Fibroblast of mammary gland (primary cell): ENCODE results near the gene NFIB.

Source experiments
- DNase-seq: peaks from one replicate; pipeline ENCODE4 v3.0.0-alpha.2; 2010; ENCODE audit warnings: low read depth
- H3K4me3 ChIP-seq: 2 replicates; pipeline ENCODE4 v1.5.1; 2011; ENCODE audit warnings: low read depth, mild to moderate bottlenecking, low read length, moderate library complexity; ENCODE audit not compliant: control insufficient read depth
- TF ChIP-seq, protein P1 (sequence below): conservative IDR thresholded peaks from 2 replicates; pipeline ENCODE4 v1.5.1; 2011; ENCODE audit warnings: low read depth, low read length, inconsistent platforms; ENCODE audit not compliant: control insufficient read depth, insufficient read depth

Gene NFIB

DNA sequence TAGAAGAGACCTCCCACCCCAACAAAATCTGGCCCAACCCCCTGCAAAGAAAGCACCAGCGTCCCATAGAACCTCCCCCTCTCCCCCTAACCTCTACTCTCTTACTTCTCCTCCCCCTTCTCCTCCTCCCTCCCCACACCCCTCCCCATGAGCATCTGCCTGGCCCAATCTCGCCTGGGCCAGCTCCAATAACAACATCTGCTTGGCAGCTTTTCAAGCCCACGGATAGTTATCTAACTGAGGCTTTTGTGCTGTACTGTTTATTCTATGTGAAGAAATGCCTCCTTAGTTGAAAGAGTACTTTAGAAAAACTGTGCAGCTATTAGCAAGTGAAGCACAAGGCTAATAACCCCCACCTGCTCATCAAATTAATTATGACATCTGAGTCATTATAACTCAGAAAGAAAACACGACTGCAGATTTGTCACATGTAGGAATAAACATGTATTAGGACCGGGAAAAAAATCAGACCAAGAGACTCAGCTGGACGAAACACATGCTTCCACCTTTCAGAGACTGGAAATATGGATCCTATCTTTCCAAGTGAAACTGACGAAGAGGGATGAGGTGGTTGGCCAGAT lies 42.8 kb downstream of the NFIB start:
- TF ChIP-seq, protein P1, sequence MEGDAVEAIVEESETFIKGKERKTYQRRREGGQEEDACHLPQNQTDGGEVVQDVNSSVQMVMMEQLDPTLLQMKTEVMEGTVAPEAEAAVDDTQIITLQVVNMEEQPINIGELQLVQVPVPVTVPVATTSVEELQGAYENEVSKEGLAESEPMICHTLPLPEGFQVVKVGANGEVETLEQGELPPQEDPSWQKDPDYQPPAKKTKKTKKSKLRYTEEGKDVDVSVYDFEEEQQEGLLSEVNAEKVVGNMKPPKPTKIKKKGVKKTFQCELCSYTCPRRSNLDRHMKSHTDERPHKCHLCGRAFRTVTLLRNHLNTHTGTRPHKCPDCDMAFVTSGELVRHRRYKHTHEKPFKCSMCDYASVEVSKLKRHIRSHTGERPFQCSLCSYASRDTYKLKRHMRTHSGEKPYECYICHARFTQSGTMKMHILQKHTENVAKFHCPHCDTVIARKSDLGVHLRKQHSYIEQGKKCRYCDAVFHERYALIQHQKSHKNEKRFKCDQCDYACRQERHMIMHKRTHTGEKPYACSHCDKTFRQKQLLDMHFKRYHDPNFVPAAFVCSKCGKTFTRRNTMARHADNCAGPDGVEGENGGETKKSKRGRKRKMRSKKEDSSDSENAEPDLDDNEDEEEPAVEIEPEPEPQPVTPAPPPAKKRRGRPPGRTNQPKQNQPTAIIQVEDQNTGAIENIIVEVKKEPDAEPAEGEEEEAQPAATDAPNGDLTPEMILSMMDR, result no peak
- H3K4me3 ChIP-seq, result no peak overlapping the region
- DNase-seq, result peak; percentile 85

DNA sequence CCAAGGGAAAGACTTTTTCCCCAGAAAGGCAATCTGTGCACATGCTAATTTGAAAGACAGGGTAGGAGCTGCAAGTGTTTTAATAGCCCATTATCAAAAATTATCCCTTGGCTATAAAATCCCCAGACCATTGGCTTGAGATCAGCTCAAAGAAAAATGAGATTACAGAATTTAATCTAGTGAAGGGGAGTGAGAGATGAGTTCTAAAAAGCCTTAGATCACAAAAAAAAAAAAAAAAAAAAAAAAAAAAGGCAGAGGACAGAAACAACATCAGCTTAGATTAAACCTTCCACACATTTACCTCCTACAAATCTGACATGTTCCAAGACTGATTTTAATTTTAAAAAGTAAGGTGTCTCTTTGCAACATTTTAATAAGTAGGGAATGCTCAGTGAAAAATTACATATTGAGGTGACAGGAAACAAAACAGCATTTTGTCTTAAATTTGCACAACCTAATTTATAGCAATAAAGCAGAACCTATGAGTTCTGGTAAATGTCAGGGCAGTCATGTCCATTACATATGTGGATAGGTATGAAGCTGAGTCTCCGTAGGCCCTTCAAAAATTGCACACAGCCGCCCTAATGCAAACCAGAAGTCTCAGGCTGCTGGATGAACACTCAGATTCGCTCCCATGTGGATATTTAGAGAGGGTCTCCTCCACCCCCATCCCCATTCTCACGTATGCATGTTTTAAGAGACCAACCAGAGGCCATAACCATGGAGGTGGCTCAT lies 43.4 kb downstream of the NFIB start:
- DNase-seq, result peak; percentile 77
- TF ChIP-seq, protein P1, result no peak
- no peak overlapping the region for H3K4me3 ChIP-seq

DNA sequence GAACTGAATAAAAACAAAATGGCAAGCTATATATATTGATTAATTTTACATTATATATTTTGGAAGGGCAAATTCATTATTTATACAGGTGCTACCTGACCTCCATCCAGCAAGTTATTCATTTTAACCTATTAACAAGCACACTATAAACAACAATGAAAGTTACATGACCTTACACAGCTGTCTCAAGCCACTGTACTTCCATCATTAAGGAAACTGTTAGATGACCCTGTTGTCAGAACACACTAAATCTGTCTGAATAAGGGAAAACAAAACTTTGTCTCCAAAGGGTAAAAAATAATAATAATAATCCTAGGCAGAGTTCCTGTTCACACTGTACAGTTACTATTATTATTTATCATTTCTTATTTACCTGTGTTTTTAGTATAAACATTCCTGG lies 44.0 kb downstream of the NFIB start:
- DNase-seq, result no peak
- H3K4me3 ChIP-seq, result no peak overlapping the region
- TF ChIP-seq, protein P1, result no peak

DNA sequence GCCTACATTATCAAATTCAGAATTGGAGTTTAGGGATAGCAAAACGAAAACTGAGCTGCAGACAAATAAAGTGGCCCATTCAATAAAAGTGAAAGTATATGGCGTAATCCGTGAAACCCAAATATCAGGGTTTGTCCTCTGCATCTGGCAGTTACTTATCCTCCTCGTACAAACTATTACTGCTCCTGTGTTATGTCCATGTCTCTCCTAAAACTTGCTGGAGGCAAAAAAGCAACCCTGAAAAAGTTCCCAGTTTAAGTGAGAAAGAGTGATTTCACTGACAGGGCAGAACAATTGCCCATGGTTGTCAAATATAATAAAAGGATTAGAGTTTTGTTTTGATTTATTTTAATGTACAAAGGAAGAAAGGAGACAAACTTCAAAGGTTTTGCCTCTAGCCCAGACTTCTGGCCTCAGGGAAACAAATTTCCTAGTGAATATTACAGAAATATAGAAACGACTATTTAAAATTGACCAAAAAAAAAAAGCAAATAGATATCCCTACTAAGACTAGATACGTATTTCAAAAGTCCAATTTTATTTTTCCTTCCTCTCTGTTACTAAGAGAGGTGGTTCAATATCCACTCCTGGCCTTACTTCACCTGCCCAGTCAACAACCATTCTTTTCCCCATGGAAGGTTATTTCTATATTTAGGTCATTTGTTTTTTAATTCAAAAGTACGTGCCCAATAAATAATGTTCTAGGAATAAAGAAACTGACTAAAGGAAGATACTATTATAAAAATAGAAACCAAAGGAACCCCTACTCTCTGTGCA lies 50.0 kb downstream of the NFIB start:
- no peak overlapping the region for H3K4me3 ChIP-seq
- TF ChIP-seq, protein P1, result no peak
- no peak for DNase-seq

DNA sequence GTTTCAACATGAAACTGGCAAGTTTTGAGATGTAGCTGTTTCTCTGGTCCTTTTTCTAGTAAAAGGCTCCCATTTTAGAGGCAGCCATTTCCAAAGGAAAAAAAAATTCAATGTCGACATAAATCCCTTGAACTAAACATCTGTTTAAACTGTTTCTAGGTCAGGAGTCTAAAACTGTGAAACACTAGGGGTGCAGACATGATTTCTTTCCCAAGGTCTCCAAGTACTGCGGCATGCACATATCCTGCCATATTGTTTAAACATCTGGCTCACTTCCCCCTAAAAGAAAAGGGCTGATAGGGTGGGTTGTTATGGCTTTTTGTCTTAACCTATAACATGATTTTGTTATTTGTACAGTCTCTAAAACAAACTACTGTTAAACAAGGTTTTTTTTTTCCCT lies 51.1 kb downstream of the NFIB start:
- no peak for DNase-seq
- no peak overlapping the region for H3K4me3 ChIP-seq
- TF ChIP-seq, protein P1, result no peak

DNA sequence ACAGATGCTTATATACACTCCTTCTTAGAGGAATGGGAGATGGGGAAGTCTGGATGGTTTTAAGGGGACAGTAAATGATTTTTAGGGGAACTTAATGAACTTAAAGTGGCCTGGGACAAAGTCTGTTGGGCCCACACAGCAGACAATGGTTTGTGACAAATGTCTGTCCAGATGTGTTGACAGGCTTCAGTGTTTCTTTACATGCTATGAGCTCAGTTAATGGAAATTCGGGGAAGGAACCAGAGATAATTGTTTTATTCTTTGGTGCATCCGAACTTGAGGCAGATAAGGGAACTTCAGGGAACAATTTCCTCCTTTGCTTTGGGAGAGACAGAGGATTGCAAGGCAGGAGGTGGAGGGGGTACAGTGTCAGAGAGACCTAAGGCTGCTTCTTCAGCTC lies 52.3 kb downstream of the NFIB start:
- TF ChIP-seq, protein P1, result no peak
- no peak for DNase-seq
- no peak overlapping the region for H3K4me3 ChIP-seq
